ENCODE data around the gene NR4A3. TPM values are rescaled to one million over a fixed set of nuclear protein-coding genes. Genes with fewer than 3 reads are reported as not detected.

Gene NR4A3
- polyA plus RNA-seq, 2 of the 4 experiments (the other 2 are of a cell fraction), result 1.6 to 2.0 TPM

- WGBS (ENCODE audit: missing lambda C conversion rate), result 84% methylated on average over 2 of the region's 2 CpGs
- no peak for FAIRE-seq
- DNase-seq (ENCODE audit: low read depth in 1 of 2, low spot score in 1 of 2), result no peak
- Histone ChIP-seq H3K27ac (no peak overlapping the region), H3K4me1 (peaks cover 8% of the 10 kb centered on the region; the same call in 2 of the 3 replicates), H3K9me3 (no peaks in the 10 kb centered on the region), H3K4me3 (no peak overlapping the region), H3K4me2 (no peak overlapping the region)
- ATAC-seq, result no peak
- ChIA-PET POLR2A (no interaction called here), CTCF (interaction anchor here (0.6 kb wide), 1 partner anchor 121 kb away, joined by 3 read pairs; no protein-coding TSS in a partner anchor)
- no peak for TF ChIP-seq MAFK (IDR thresholded peaks at IDR 0.05; ENCODE audit: partially characterized antibody)
- TF ChIP-seq RAD21 (conservative IDR thresholded peaks at IDR 0.05 in 1 of 2, IDR thresholded peaks at IDR 0.05 in 1 of 2), result no peak
- no peak for TF ChIP-seq RFX5 (IDR thresholded peaks at IDR 0.05)
- TF ChIP-seq HMGXB4 (CRISPR knock-in tag; IDR thresholded peaks at IDR 0.05; ENCODE audit: borderline replicate concordance), result no peak
- TF ChIP-seq HES2 (IDR thresholded peaks at IDR 0.05), result no peak
- TF ChIP-seq NPAS2 (CRISPR knock-in tag; IDR thresholded peaks at IDR 0.05; ENCODE audit: borderline replicate concordance), result no peak
- no peak for TF ChIP-seq ZNF302 (CRISPR knock-in tag; IDR thresholded peaks at IDR 0.05)
- TF ChIP-seq CBX8 (IDR thresholded peaks at IDR 0.05), result no peak
Measured at GRCh38 chr9:99814359-99814758, 7.3 kb upstream of the NR4A3 start.

GRCh38 chr9:99816392-99816791 is 5.3 kb upstream of the NR4A3 start:
- FAIRE-seq, result no peak
- ATAC-seq, result no peak
- TF ChIP-seq EP300 (IDR thresholded peaks at IDR 0.05) (no peak), CHD2 (IDR thresholded peaks at IDR 0.05; ENCODE audit: low read length, partially characterized antibody) (no peak), CEBPB (IDR thresholded peaks at IDR 0.05) (no peak), NFE2L2 (conservative IDR thresholded peaks at IDR 0.05; ENCODE audit: low read length) (no peak), GATA3 (IDR thresholded peaks at IDR 0.05; ENCODE audit: borderline replicate concordance) (no peak), HDAC2 (IDR thresholded peaks at IDR 0.05) (no peak)
- H3K27ac ChIP-seq, result no peak overlapping the region
- POLR2A ChIA-PET, result no interaction called here
- DNase-seq (ENCODE audit: low read depth in 1 of 2, low spot score in 1 of 2), result no peak
- no peaks in the 10 kb centered on the region for H3K9me3 ChIP-seq
- no peak overlapping the region for H3K4me2 ChIP-seq
- peaks cover 8% of the 10 kb centered on the region; the same call in 2 of the 3 replicates for H3K4me1 ChIP-seq
- CTCF ChIA-PET, result no interaction called here
- H3K4me3 ChIP-seq, result no peak overlapping the region
- 70% methylated on average over 3 of the region's 3 CpGs for WGBS (ENCODE audit: missing lambda C conversion rate)

- DNase-seq (ENCODE audit: low read depth in 1 of 2, low spot score in 1 of 2) (no peak), FAIRE-seq (no peak), ATAC-seq (no peak)
- ChIA-PET POLR2A (interaction anchor here (1.2 kb wide), 1 partner anchor 597 kb away, joined by 7 read pairs; the partner anchor contains the start of genes ALG2 and SEC61B), CTCF (interaction anchor here (1.6 kb wide), 1 partner anchor 9 kb away, joined by 4 read pairs; no protein-coding TSS in a partner anchor)
- TF ChIP-seq EHF (CRISPR knock-in tag; IDR thresholded peaks at IDR 0.05), result no peak
- peaks cover 8% of the 10 kb centered on the region; the same call in 2 of the 3 replicates for H3K4me1 ChIP-seq
- peak overlapping the region in 1 of 2 experiments; percentile 97; a peak in 2 of 6 replicates for H3K27ac ChIP-seq
- H3K9me3 ChIP-seq, result no peaks in the 10 kb centered on the region
- H3K4me3 ChIP-seq, result peak overlapping the region; percentile 67
- H3K4me2 ChIP-seq, result peak overlapping the region; percentile 86
- 76% methylated on average over 4 of the region's 4 CpGs for WGBS (ENCODE audit: missing lambda C conversion rate)
Measured at GRCh38 chr9:99818500-99818899, 3.2 kb upstream of the NR4A3 start.

- WGBS (ENCODE audit: missing lambda C conversion rate), result 1% methylated on average over 10 of the region's 54 CpGs
- POLR2A ChIA-PET, result interaction anchor here (1.0 to 1.2 kb wide), 2 partner anchors 88 to 598 kb away, joined by 4 to 7 read pairs; partner anchors contain the start of genes ALG2 and SEC61B
- FAIRE-seq (no peak), ATAC-seq (peak; percentile 38 to 62), DNase-seq (ENCODE audit: low read depth in 1 of 2, low spot score in 1 of 2) (peak; percentile 71 to 84)
- CTCF ChIA-PET, result interaction anchor here (0.6 to 1.6 kb wide), 2 partner anchors 9 to 19 kb away, joined by 3 to 4 read pairs; no protein-coding TSS in a partner anchor
- H3K4me3 ChIP-seq, result peak overlapping the region; percentile 67
- H3K4me1 ChIP-seq, result peaks cover 11% of the 10 kb centered on the region; the same call in 2 of the 3 replicates
- H3K27ac ChIP-seq, result peak overlapping the region; percentile 87 to 97
- H3K9me3 ChIP-seq, result no peaks in the 10 kb centered on the region
- H3K4me2 ChIP-seq, result peak overlapping the region; percentile 86
- peak; percentile 81 for TF ChIP-seq POLR2A (IDR thresholded peaks at IDR 0.05; ENCODE audit: low read length)
- peak; percentile 85 for TF ChIP-seq MYC (IDR thresholded peaks at IDR 0.05; ENCODE audit: borderline replicate concordance, low read length)
- 0 out of 2 replicates have a peak, but pooled peaks have one; percentile 37 for TF ChIP-seq TFCP2L1 (CRISPR knock-in tag; IDR thresholded peaks at IDR 0.05)
- TF ChIP-seq FOSB (CRISPR knock-in tag; IDR thresholded peaks at IDR 0.05), result 0 out of 2 replicates have a peak, but pooled peaks have one; percentile 29
- no peak for TF ChIP-seq ELK1 (IDR thresholded peaks at IDR 0.05; ENCODE audit: low read depth, low read length)
- no peak for TF ChIP-seq NR3C1 (IDR thresholded peaks at IDR 0.05)
- peak; percentile 74; the same call in 1 of the 2 replicates for TF ChIP-seq TP53 (CRISPR knock-in tag; IDR thresholded peaks at IDR 0.05)
- peak; percentile 37; the same call in 1 of the 2 replicates for TF ChIP-seq E2F6 (IDR thresholded peaks at IDR 0.05; ENCODE audit: borderline replicate concordance, low read depth)
- TF ChIP-seq CHD4 (IDR thresholded peaks at IDR 0.05; ENCODE audit: borderline replicate concordance), result no peak
- 0 out of 3 replicates have a peak, but pooled peaks have one; percentile 64 for TF ChIP-seq BCL3 (IDR thresholded peaks at IDR 0.05)
- peak; percentile 3; the same call in 1 of the 2 replicates for TF ChIP-seq MAZ (IDR thresholded peaks at IDR 0.05; ENCODE audit: borderline replicate concordance, low read depth, low read length)
Measured at GRCh38 chr9:99819123-99819855, 2.4 kb upstream of the NR4A3 start.
